GM12878 (cell line): ENCODE measurements around the gene FAM110A. TPM values are rescaled to one million over a fixed set of nuclear protein-coding genes. Genes with fewer than 3 reads are reported as not detected.

Experiments used
- ATAC-seq: fragments of 200-7000 bp; cut with Tn5 transposase; 3 replicates; pipeline ENCODE4 v1.9.1; 2020; ENCODE audit warnings: mild to moderate bottlenecking, moderate library complexity
- BruUV-seq: library from RNA; stranded (reverse); fragments of 400-500 nt; replicated peaks from 2 replicates; lab custom pipeline; 2021; lab: Mats Ljungman, UMichigan
- CTCF ChIA-PET: fragments of 300-600 bp; sonication (Branson Sonifier 250); formaldehyde crosslinking; extraction: SDS; loops from one replicate; lab custom pipeline; 2021; ENCODE audit warnings: inconsistent platforms; lab: Yijun Ruan, JAX
- POLR2A ChIA-PET: fragments of 350-600 bp; formaldehyde crosslinking; extraction: SDS; loops from one replicate; lab custom pipeline; 2021; ENCODE audit warnings: inconsistent platforms; lab: Charles Lee
- RAD21 ChIA-PET: fragments of 300-600 bp; sonication (Branson Sonifier 250); formaldehyde crosslinking; loops from one replicate; lab custom pipeline; 2023; ENCODE audit warnings: antibody characterized with exemption; ENCODE audit not compliant: unreplicated experiment; lab: Charles Lee
- SMC1A ChIA-PET: fragments of 300-600 bp; sonication (Branson Sonifier 250); formaldehyde crosslinking; loops from one replicate; lab custom pipeline; 2023; ENCODE audit not compliant: unreplicated experiment, uncharacterized antibody; lab: Charles Lee
- DNase-seq: peaks from one replicate; pipeline ENCODE4 v3.0.0-alpha.2; 2011; ENCODE audit warnings: low read depth, low spot score
- FAIRE-seq: peaks from 3 replicates; lab custom pipeline; 2011; peaks lifted over from hg19 to GRCh38; lab: Jason Lieb, UNC
- H2AFZ ChIP-seq: 2 replicates; pipeline ENCODE4 v1.6.0; 2011; ENCODE audit warnings: low read depth, low read length, control low read depth; ENCODE audit not compliant: control insufficient read depth
- H3K27ac ChIP-seq: 2 replicates; pipeline ENCODE4 v1.5.1; 2011; ENCODE audit warnings: control low read depth; ENCODE audit not compliant: control insufficient read depth, insufficient read depth
- H3K27me3 ChIP-seq, 2 experiments: replicated peaks in 1 of 2; 2 replicates each; pipeline versions ENCODE4 v1.6.0 to v1.6.1; 2011; ENCODE audit warnings: low read length in 1 of 2; ENCODE audit not compliant: control insufficient read depth in 2 of 2, insufficient read depth in 2 of 2
- H3K36me3 ChIP-seq, 2 experiments: 2 replicates each; pipeline ENCODE4 v1.5.1; 2011; ENCODE audit warnings: low read length in 1 of 2; ENCODE audit not compliant: control insufficient read depth in 2 of 2, insufficient read depth in 2 of 2
- H3K4me1 ChIP-seq: 2 replicates; pipeline ENCODE4 v1.6.1; 2011; ENCODE audit warnings: mild to moderate bottlenecking, low read length, moderate library complexity, mixed read lengths; ENCODE audit not compliant: control insufficient read depth, insufficient read depth
- H3K4me2 ChIP-seq: 2 replicates; pipeline ENCODE4 v1.6.0; 2011; ENCODE audit warnings: control low read depth; ENCODE audit not compliant: control insufficient read depth, insufficient read depth
- H3K4me3 ChIP-seq: fragments of 200-600 bp; sonication (generic); 2 replicates; pipeline ENCODE4 v1.5.1; 2016
- H3K79me2 ChIP-seq: 2 replicates; pipeline ENCODE4 v1.6.0; 2011; ENCODE audit warnings: low read length; ENCODE audit not compliant: control insufficient read depth, insufficient read depth
- H3K9ac ChIP-seq: 2 replicates; pipeline ENCODE4 v1.8.0; 2011; ENCODE audit warnings: low read length, control low read depth, mixed read lengths; ENCODE audit not compliant: control insufficient read depth, insufficient read depth
- H3K9me3 ChIP-seq: replicated peaks from 3 replicates; pipeline ENCODE4 v1.5.1; 2011; ENCODE audit warnings: mild to moderate bottlenecking, low read length; ENCODE audit not compliant: control insufficient read depth, insufficient read depth
- H4K20me1 ChIP-seq: 2 replicates; pipeline ENCODE4 v1.6.0; 2011; ENCODE audit not compliant: control insufficient read depth, insufficient read depth
- DPF2 ChIP-seq: fragments of 450-650 bp; IDR thresholded peaks from 2 replicates; pipeline ENCODE4 v1.6.1; 2017; ENCODE audit warnings: mild to moderate bottlenecking
- EED ChIP-seq: sonication (generic); IDR thresholded peaks from 2 replicates; pipeline ENCODE4 v1.6.1; 2016; ENCODE audit warnings: antibody characterized with exemption, low read depth
- EP300 ChIP-seq, 2 experiments: fragments of 150-350 bp in 1 of 2; IDR thresholded peaks; 2 replicates each; pipeline ENCODE4 v1.6.1; 2011 to 2012; ENCODE audit warnings: low read depth in 2 of 2, low read length in 2 of 2, borderline replicate concordance in 1 of 2, improper control_type of control experiment in 1 of 2, inconsistent platforms in 1 of 2; ENCODE audit not compliant: control insufficient read depth in 1 of 2
- ESRRA ChIP-seq: IDR thresholded peaks from 2 replicates; pipeline ENCODE4 v1.6.1; 2012; ENCODE audit warnings: mild to moderate bottlenecking, low read length, improper control_type of control experiment
- EZH2 ChIP-seq: IDR thresholded peaks from 2 replicates; pipeline ENCODE4 v1.6.1; 2012; ENCODE audit warnings: low read depth, mild to moderate bottlenecking, control low read depth, inconsistent platforms, low read length, borderline replicate concordance; ENCODE audit not compliant: control insufficient read depth
- JUNB ChIP-seq: IDR thresholded peaks from 2 replicates; pipeline ENCODE4 v1.6.1; 2016; ENCODE audit warnings: antibody characterized with exemption, mild to moderate bottlenecking
- NKRF ChIP-seq: fragments of 450-650 bp; conservative IDR thresholded peaks from 2 replicates; pipeline ENCODE4 v1.6.1; 2017; ENCODE audit warnings: mild to moderate bottlenecking, moderate library complexity
- NR2C2 ChIP-seq: IDR thresholded peaks from 2 replicates; pipeline ENCODE4 v1.6.1; 2011; ENCODE audit warnings: borderline replicate concordance, low read depth; ENCODE audit not compliant: control insufficient read depth, insufficient read length
- POU2F2 ChIP-seq: IDR thresholded peaks from 3 replicates; pipeline ENCODE4 v1.6.1; 2011; ENCODE audit warnings: low read depth, mild to moderate bottlenecking, low read length, borderline replicate concordance
- RELA ChIP-seq: fragments of 450-650 bp; IDR thresholded peaks from 2 replicates; pipeline ENCODE4 v1.8.0; 2014; ENCODE audit warnings: borderline replicate concordance; ENCODE audit not compliant: partially characterized antibody
- SP1 ChIP-seq: IDR thresholded peaks from one replicate; pipeline ENCODE4 v1.6.1; 2011; ENCODE audit warnings: low read depth, low read length
- TBL1XR1 ChIP-seq: IDR thresholded peaks from 2 replicates; pipeline ENCODE4 v1.6.1; 2012; ENCODE audit warnings: low read depth, low read length, improper control_type of control experiment
- TCF12 ChIP-seq: IDR thresholded peaks from 2 replicates; pipeline ENCODE4 v1.6.1; 2011; ENCODE audit warnings: low read depth, mild to moderate bottlenecking, low read length
- TCF7 ChIP-seq: IDR thresholded peaks from 2 replicates; pipeline ENCODE4 v1.6.1; 2014; ENCODE audit warnings: antibody characterized with exemption, borderline replicate concordance
- ZNF207 ChIP-seq: fragments of 450-650 bp; IDR thresholded peaks from 2 replicates; pipeline ENCODE4 v1.6.1; 2014; ENCODE audit warnings: antibody characterized with exemption, mild to moderate bottlenecking, borderline replicate concordance
- ZSCAN29 ChIP-seq: fragments of 450-650 bp; IDR thresholded peaks from 2 replicates; pipeline ENCODE4 v1.6.1; 2017; ENCODE audit warnings: mild to moderate bottlenecking, moderate library complexity
- WGBS: methylation state at CpG from one replicate; pipeline ENCODE4 v1.1.6; 2016; ENCODE audit warnings: low lambda C conversion rate; ENCODE audit not compliant: insufficient replicate concordance, insufficient coverage; ENCODE audit errors: missing lambda C conversion rate; 5-methylcytosine and 5-hydroxymethylcytosine counted together
- in situ Hi-C: fragments of 300-500 bp; cut with MboI; formaldehyde crosslinking; loops from 9 replicates; pipeline ENCODE4 v1.14.3; 2018; ENCODE audit warnings: mixed read lengths
- intact Hi-C: fragments of 100-400 bp; cut with micrococcal nuclease; formaldehyde crosslinking; loops from one replicate; pipeline ENCODE4 v1.14.2; 2022; ENCODE audit not compliant: unreplicated experiment
- polyA plus RNA-seq, 11 experiments: library from polyadenylated mRNA; depleted of rRNA in 4 of 11; unstranded in 6 of 11; stranded (reverse) in 5 of 11; fragments of >200 nt; fragmentation: Nextera tagmentation in 4 of 11; fragmentation: Illumina TruSeq in 1 of 11; extraction: Ambion mirVana in 4 of 11; extraction: Trizol in 1 of 11; gene quantifications; 1 replicate in 1 of 11; 2 replicates in 10 of 11; pipeline versions ENCODE4 v1.2.1 to v1.2.3, GENCODE V29; 2011 to 2016; ENCODE audit warnings: inconsistent platforms in 2 of 11, missing spikeins in 2 of 11, low read depth in 1 of 11
- total RNA-seq, 4 experiments: library from RNA; depleted of rRNA in 3 of 4; stranded (reverse); fragments of >200 nt in 3 of 4; fragmentation: Illumina TruSeq in 1 of 4; extraction: Trizol in 1 of 4; gene quantifications; 2 replicates each; pipeline versions ENCODE4 v1.2.1 to v1.2.3, GENCODE V29; 2013 to 2021
- TF ChIP-seq, protein P1 (sequence below): IDR thresholded peaks from 2 replicates; pipeline ENCODE4 v1.6.1; 2011; ENCODE audit warnings: mild to moderate bottlenecking, low read depth, low read length, moderate library complexity; ENCODE audit not compliant: insufficient replicate concordance

The FAM110A gene
- total and polyA plus RNA-seq, 10 of the 15 experiments (the other 5 are each of a cell fraction or from before 2014, with no cell fraction given), result 1.1 to 14.8 (median 7.4) TPM

DNA sequence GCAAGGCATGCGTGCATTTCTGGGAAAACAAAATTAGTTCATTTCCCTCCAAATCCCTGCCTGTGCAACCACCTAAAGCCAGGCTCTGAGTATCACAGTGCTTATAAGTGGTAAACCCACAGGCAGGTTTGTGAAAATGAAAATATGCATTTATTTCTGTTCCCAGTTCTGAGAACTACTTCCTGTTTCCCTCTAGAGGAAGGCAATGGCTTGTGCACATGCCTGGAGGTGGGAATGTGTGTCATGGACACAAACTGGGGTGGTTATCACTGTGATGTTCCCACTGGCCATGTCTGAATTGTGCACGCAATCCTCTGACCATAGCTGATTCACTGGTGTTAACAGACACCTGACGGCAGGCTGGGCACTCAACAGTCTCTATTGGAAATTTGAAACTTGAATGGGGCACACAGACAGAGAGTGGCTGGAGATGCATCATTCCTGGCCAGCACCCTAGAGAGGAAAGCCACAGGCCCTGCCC is 26.3 kb downstream of the FAM110A start:
- no peaks in the 10 kb centered on the region for H3K36me3 ChIP-seq
- SMC1A ChIA-PET, result interaction anchor here (0.6 kb wide), 1 partner anchor 26 kb away, joined by 3 read pairs; no protein-coding TSS in a partner anchor
- no peak overlapping the region for H3K27ac ChIP-seq
- DNase-seq, result no peak
- H3K27me3 ChIP-seq, result no peaks in the 10 kb centered on the region
- FAIRE-seq, result no peak
- no peak for ATAC-seq
- CTCF ChIA-PET, result interaction anchor here (1.0 to 1.3 kb wide), 2 partner anchors 29 to 97 kb away, joined by 3 read pairs; no protein-coding TSS in a partner anchor
- intact Hi-C loops (loop anchor here (5.0 kb wide), 1 partner anchor 42 kb away; no protein-coding TSS in a partner anchor), in situ Hi-C loops (no loop called here)
- H3K9ac ChIP-seq, result no peak overlapping the region
- BruUV-seq, result no TSS peak
- no peak for TF ChIP-seq EP300 (IDR thresholded peaks at IDR 0.05; ENCODE audit: borderline replicate concordance in 1 of 2, control insufficient read depth in 1 of 2, low read depth in 2 of 2, low read length in 2 of 2)
- TF ChIP-seq POU2F2, result no peak
- TF ChIP-seq NR2C2, result no peak
- no peak for TF ChIP-seq JUNB
- TF ChIP-seq DPF2, result no peak
- TF ChIP-seq TCF7, result no peak
- TF ChIP-seq EZH2, result no peak
- no peak for TF ChIP-seq SP1
- TF ChIP-seq EED, result no peak
- no peak for TF ChIP-seq TCF12
- no peak for TF ChIP-seq RELA
- no peak for TF ChIP-seq NKRF
- TF ChIP-seq TBL1XR1, result no peak
- TF ChIP-seq, protein P1, sequence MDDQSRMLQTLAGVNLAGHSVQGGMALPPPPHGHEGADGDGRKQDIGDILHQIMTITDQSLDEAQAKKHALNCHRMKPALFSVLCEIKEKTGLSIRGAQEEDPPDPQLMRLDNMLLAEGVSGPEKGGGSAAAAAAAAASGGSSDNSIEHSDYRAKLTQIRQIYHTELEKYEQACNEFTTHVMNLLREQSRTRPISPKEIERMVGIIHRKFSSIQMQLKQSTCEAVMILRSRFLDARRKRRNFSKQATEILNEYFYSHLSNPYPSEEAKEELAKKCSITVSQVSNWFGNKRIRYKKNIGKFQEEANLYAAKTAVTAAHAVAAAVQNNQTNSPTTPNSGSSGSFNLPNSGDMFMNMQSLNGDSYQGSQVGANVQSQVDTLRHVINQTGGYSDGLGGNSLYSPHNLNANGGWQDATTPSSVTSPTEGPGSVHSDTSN, result no peak
- no peak for TF ChIP-seq ZSCAN29
- no peak for TF ChIP-seq ZNF207
- no peak for TF ChIP-seq ESRRA
- RAD21 ChIA-PET, result no interaction called here
- H3K4me2 ChIP-seq, result no peak overlapping the region
- no peaks in the 10 kb centered on the region for H4K20me1 ChIP-seq
- peaks cover 12% of the 10 kb centered on the region for H3K4me1 ChIP-seq
- H3K9me3 ChIP-seq, result no peaks in the 10 kb centered on the region
- H2AFZ ChIP-seq, result no peak overlapping the region
- POLR2A ChIA-PET, result no interaction called here
- 49% methylated on average over 3 of the region's 3 CpGs for WGBS
- H3K79me2 ChIP-seq, result no peaks in the 10 kb centered on the region
- H3K4me3 ChIP-seq, result no peak overlapping the region
